CD4-positive, CD25-positive, alpha-beta regulatory T cell (primary cell): ENCODE measurements around the gene ERAP2. TPM values are rescaled to one million over a fixed set of nuclear protein-coding genes. Genes with fewer than 3 reads are reported as not detected.

Experiments
- ATAC-seq, 2 donors: fragments of 150-1000 bp; cut with Tn5 transposase; one replicate each; pipeline ENCODE4 v1.10.0; 2021; ENCODE audit warnings: low read depth in 2 of 2, moderate number of reproducible peaks in 2 of 2, moderate library complexity in 1 of 2
- DNase-seq, 3 donors: peaks; one replicate each; pipeline versions ENCODE4 v3.0.0 to v3.0.0-alpha.2; 2012 to 2022; ENCODE audit warnings: mixed read lengths in 1 of 3
- H3K27ac ChIP-seq: one replicate; pipeline ENCODE4 v1.7.0; 2013; ENCODE audit warnings: mild to moderate bottlenecking, low read length; ENCODE audit not compliant: insufficient read depth, poor library complexity, severe bottlenecking
- H3K27me3 ChIP-seq: one replicate; pipeline ENCODE4 v1.7.0; 2013; ENCODE audit warnings: low read length; ENCODE audit not compliant: control insufficient read depth, insufficient read depth
- H3K36me3 ChIP-seq: one replicate; pipeline ENCODE4 v1.7.0; 2013; ENCODE audit warnings: mild to moderate bottlenecking, low read length, moderate library complexity; ENCODE audit not compliant: control insufficient read depth, insufficient read depth
- H3K4me1 ChIP-seq: 2 replicates; pipeline ENCODE4 v1.7.0; 2013; ENCODE audit warnings: mild to moderate bottlenecking, low read length; ENCODE audit not compliant: insufficient read depth, control insufficient read depth, poor library complexity, severe bottlenecking
- H3K4me3 ChIP-seq: one replicate; pipeline ENCODE4 v1.7.0; 2013; ENCODE audit warnings: low read depth, mild to moderate bottlenecking, low read length, moderate library complexity
- H3K9me3 ChIP-seq, 2 experiments: 1 replicate in 1 of 2; 2 replicates in 1 of 2; pipeline ENCODE4 v1.7.0; 2013; ENCODE audit warnings: low read length in 2 of 2, mild to moderate bottlenecking in 1 of 2, moderate library complexity in 1 of 2; ENCODE audit not compliant: control insufficient read depth in 2 of 2
- H3K27ac Mint-ChIP-seq, 3 donors: one replicate each; pipeline ENCODE4 v1.8.0; 2020 to 2022; ENCODE audit warnings: mild to moderate bottlenecking in 3 of 3, mixed read lengths in 3 of 3, moderate library complexity in 2 of 3
- H3K27me3 Mint-ChIP-seq: one replicate; pipeline ENCODE4 v1.8.0; 2022; ENCODE audit warnings: mild to moderate bottlenecking, mixed read lengths
- H3K36me3 Mint-ChIP-seq: one replicate; pipeline ENCODE4 v1.8.0; 2020; ENCODE audit warnings: mixed read lengths
- H3K4me1 Mint-ChIP-seq, 4 donors: one replicate each; pipeline ENCODE4 v1.8.0; 2020 to 2022; ENCODE audit warnings: mixed read lengths in 4 of 4, mild to moderate bottlenecking in 1 of 4
- H3K4me3 Mint-ChIP-seq, 4 donors: one replicate each; pipeline ENCODE4 v1.8.0; 2020 to 2022; ENCODE audit warnings: mild to moderate bottlenecking in 4 of 4, mixed read lengths in 4 of 4, moderate library complexity in 3 of 4
- H3K9me3 Mint-ChIP-seq, 7 donors: one replicate each; pipeline ENCODE4 v1.8.0; 2020 to 2022; ENCODE audit warnings: mixed read lengths in 7 of 7, mild to moderate bottlenecking in 3 of 7, moderate library complexity in 2 of 7
- polyA plus RNA-seq, 4 donors: library from polyadenylated mRNA; unstranded; fragments of 300-500 nt; fragmentation: Illumina TruSeq; gene quantifications; one replicate each; pipeline ENCODE4 v1.2.3, GENCODE V29; 2021
- total RNA-seq: library from RNA; stranded (reverse); gene quantifications from one replicate; pipeline ENCODE4 v1.2.3, GENCODE V29; 2022

ERAP2 gene
- total and polyA plus RNA-seq, 5 donors from 2014 or later = 9.5 to 134 (median 117) TPM

DNA sequence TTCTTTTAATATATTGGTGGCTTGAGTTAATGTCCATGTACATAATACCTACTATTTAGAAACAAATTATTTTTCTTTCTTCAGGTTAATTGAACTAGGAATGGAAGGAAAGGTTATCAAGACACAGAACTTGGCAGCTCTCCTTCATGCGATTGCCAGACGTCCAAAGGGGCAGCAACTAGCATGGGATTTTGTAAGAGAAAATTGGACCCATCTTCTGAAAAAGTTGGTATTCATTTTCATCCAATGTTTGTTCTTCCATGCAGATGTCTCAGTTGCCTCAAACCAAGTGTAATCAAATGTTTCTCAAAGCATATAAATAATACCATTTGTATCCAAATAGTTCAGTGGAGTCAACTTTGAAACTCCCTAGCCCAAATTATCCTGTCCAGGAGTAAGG is 36.9 kb downstream of the ERAP2 start:
- Mint-ChIP-seq H3K27ac (peak overlapping the region in 1 of 3 donors; percentile 48), H3K4me3 (no peak overlapping the region), H3K4me1 (peaks cover 8 to 22% (median 13%) of the 10 kb centered on the region in 4 donors), H3K36me3 (peaks cover 36% of the 10 kb centered on the region), H3K9me3 (no peaks in the 10 kb centered on the region), H3K27me3 (no peaks in the 10 kb centered on the region)
- Histone ChIP-seq H3K4me1 (no peaks in the 10 kb centered on the region), H3K27ac (no peak overlapping the region), H3K36me3 (peaks cover 82% of the 10 kb centered on the region), H3K9me3 (no peaks in the 10 kb centered on the region), H3K4me3 (no peak overlapping the region), H3K27me3 (no peaks in the 10 kb centered on the region)
- no peak for DNase-seq
- ATAC-seq = no peak

- Mint-ChIP-seq H3K4me3 (no peak overlapping the region), H3K27me3 (no peaks in the 10 kb centered on the region), H3K4me1 (peaks cover 21 to 49% (median 33%) of the 10 kb centered on the region in 4 donors), H3K9me3 (no peaks in the 10 kb centered on the region), H3K27ac (no peak overlapping the region), H3K36me3 (peaks cover 42% of the 10 kb centered on the region)
- Histone ChIP-seq H3K9me3 (no peaks in the 10 kb centered on the region), H3K27me3 (no peaks in the 10 kb centered on the region), H3K36me3 (peaks cover 54% of the 10 kb centered on the region), H3K4me3 (no peak overlapping the region), H3K4me1 (peaks cover 3% of the 10 kb centered on the region), H3K27ac (no peak overlapping the region)
- ATAC-seq = no peak
- no peak for DNase-seq
Measured at GRCh38 chr5:96919754-96920197, 43.5 kb downstream of the ERAP2 start.

- Mint-ChIP-seq H3K4me3 (no peak overlapping the region), H3K27ac (peak overlapping the region; percentile 5 to 86 (median 66)), H3K4me1 (peaks cover 21 to 58% (median 40%) of the 10 kb centered on the region in 4 donors), H3K9me3 (no peaks in the 10 kb centered on the region), H3K36me3 (peaks cover 42% of the 10 kb centered on the region), H3K27me3 (no peaks in the 10 kb centered on the region)
- peaks cover 3% of the 10 kb centered on the region for H3K4me1 ChIP-seq
- no peak for DNase-seq
- H3K36me3 ChIP-seq = peaks cover 47% of the 10 kb centered on the region
- ATAC-seq = no peak
- H3K27ac ChIP-seq = peak overlapping the region; percentile 25
- no peak overlapping the region for H3K4me3 ChIP-seq
- no peaks in the 10 kb centered on the region for H3K27me3 ChIP-seq
- H3K9me3 ChIP-seq = no peaks in the 10 kb centered on the region
Measured at GRCh38 chr5:96920744-96921355, 44.5 kb downstream of the ERAP2 start.

- Mint-ChIP-seq H3K9me3 (no peaks in the 10 kb centered on the region), H3K4me3 (peak overlapping the region in 2 of 4 donors; percentile 48 to 51), H3K27ac (peak overlapping the region; percentile 52 to 79 (median 60)), H3K4me1 (peaks cover 27 to 66% (median 46%) of the 10 kb centered on the region in 4 donors), H3K27me3 (no peaks in the 10 kb centered on the region), H3K36me3 (peaks cover 31% of the 10 kb centered on the region)
- Histone ChIP-seq H3K27ac (peak overlapping the region; percentile 44), H3K4me3 (no peak overlapping the region), H3K36me3 (peaks cover 32% of the 10 kb centered on the region), H3K27me3 (no peaks in the 10 kb centered on the region), H3K4me1 (peaks cover 3% of the 10 kb centered on the region), H3K9me3 (no peaks in the 10 kb centered on the region)
- ATAC-seq (no peak), DNase-seq (no peak)
Measured at GRCh38 chr5:96922499-96923244, 46.4 kb downstream of the ERAP2 start.

DNA sequence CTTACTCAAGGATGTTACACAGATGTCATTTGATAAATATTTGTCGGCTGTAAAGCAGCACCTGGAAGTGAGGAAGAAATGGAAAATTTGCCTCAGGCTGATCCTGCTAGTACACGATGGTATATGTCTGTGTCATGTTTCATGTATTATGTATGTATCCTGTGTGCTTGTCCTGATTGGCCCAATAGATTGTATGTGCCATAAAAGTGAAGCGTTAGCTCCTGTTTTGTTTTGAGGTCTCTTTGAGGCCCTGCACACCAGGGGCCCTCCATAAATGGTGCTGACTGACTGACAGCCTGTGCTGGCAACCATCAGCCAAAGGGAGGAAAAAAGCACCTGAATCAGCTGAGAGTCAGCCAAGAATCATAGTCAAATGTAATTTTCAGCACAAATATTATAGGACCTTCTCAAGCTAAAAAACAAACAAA is 47.7 kb downstream of the ERAP2 start:
- no peak overlapping the region for H3K4me3 ChIP-seq
- peak overlapping the region; percentile 44 for H3K27ac ChIP-seq
- Mint-ChIP-seq H3K4me3 (peak overlapping the region in 3 of 4 donors; percentile 18 to 74 (median 27)), H3K4me1 (peaks cover 18 to 70% (median 48%) of the 10 kb centered on the region in 4 donors), H3K27me3 (no peaks in the 10 kb centered on the region), H3K9me3 (no peaks in the 10 kb centered on the region), H3K27ac (peak overlapping the region; percentile 86 to 93 (median 93)), H3K36me3 (peaks cover 31% of the 10 kb centered on the region)
- DNase-seq (peak in 2 of 3 donors; percentile 28 to 35), ATAC-seq (peak; percentile 70 to 77)
- no peaks in the 10 kb centered on the region for H3K27me3 ChIP-seq
- H3K36me3 ChIP-seq = peaks cover 19% of the 10 kb centered on the region
- H3K9me3 ChIP-seq = no peaks in the 10 kb centered on the region
- H3K4me1 ChIP-seq = peaks cover 3% of the 10 kb centered on the region

DNA sequence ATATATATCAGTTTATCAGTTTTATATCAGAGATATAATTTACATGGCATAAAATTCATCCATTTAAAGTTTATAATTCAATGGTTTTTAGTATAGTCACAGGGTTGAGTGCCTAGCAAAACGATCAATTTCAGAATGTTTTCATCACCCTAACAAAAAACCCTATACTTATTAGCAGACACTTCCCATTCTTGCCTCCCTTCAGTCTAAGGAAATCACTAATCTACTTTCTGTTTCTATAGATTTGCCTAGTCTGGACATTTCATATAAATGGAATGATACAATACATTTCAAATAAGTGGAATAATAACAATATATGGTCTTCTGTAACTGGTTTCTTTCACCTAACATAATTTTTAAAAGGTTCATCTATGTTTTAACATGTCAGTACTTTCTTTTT is 50.0 kb downstream of the ERAP2 start:
- Histone ChIP-seq H3K4me3 (no peak overlapping the region), H3K27ac (no peak overlapping the region), H3K27me3 (no peaks in the 10 kb centered on the region), H3K4me1 (peaks cover 15% of the 10 kb centered on the region), H3K9me3 (no peaks in the 10 kb centered on the region), H3K36me3 (peaks cover 7% of the 10 kb centered on the region)
- Mint-ChIP-seq H3K27ac (peak overlapping the region in 1 of 3 donors; percentile 86), H3K4me3 (no peak overlapping the region), H3K9me3 (no peaks in the 10 kb centered on the region), H3K27me3 (no peaks in the 10 kb centered on the region), H3K4me1 (peaks cover 14 to 75% (median 58%) of the 10 kb centered on the region in 4 donors), H3K36me3 (peaks cover 29% of the 10 kb centered on the region)
- ATAC-seq (no peak), DNase-seq (no peak)

DNA sequence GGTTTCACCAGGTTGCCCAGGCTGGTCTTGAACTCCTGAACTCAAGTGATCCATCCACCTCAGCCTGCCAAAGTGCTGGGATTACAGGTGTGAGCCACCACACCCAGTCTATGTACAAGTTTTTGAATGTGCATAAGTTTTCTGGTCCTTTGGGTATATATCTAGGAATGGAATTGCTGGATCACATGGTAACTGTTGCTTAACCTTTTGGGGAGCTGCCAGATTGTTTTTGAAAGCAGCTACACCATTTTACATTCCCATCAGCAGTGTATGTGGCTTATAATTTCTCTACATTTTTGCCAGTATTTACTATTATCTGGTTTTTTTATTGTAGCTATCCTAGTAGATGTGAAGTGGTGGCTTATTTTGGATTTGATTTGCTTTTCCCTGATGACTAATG is 50.7 kb downstream of the ERAP2 start:
- Histone ChIP-seq H3K36me3 (peaks cover 2% of the 10 kb centered on the region), H3K4me1 (peaks cover 22% of the 10 kb centered on the region), H3K9me3 (no peaks in the 10 kb centered on the region), H3K27me3 (no peaks in the 10 kb centered on the region), H3K4me3 (no peak overlapping the region), H3K27ac (no peak overlapping the region)
- no peak for DNase-seq
- Mint-ChIP-seq H3K36me3 (peaks cover 25% of the 10 kb centered on the region), H3K4me3 (no peak overlapping the region), H3K27ac (no peak overlapping the region), H3K9me3 (no peaks in the 10 kb centered on the region), H3K27me3 (no peaks in the 10 kb centered on the region), H3K4me1 (peaks cover 17 to 78% (median 63%) of the 10 kb centered on the region in 4 donors)
- ATAC-seq = no peak
